ENCODE data around the gene PC.
A peak's percentile ranks its signal among the peaks of the same experiment; 100 is the strongest.

Gene PC

GRCh38 chr11:66909181-66909580 is 49.0 kb downstream of the PC start:
- DNase-seq (ENCODE audit: low spot score): peak; percentile 36

DNA sequence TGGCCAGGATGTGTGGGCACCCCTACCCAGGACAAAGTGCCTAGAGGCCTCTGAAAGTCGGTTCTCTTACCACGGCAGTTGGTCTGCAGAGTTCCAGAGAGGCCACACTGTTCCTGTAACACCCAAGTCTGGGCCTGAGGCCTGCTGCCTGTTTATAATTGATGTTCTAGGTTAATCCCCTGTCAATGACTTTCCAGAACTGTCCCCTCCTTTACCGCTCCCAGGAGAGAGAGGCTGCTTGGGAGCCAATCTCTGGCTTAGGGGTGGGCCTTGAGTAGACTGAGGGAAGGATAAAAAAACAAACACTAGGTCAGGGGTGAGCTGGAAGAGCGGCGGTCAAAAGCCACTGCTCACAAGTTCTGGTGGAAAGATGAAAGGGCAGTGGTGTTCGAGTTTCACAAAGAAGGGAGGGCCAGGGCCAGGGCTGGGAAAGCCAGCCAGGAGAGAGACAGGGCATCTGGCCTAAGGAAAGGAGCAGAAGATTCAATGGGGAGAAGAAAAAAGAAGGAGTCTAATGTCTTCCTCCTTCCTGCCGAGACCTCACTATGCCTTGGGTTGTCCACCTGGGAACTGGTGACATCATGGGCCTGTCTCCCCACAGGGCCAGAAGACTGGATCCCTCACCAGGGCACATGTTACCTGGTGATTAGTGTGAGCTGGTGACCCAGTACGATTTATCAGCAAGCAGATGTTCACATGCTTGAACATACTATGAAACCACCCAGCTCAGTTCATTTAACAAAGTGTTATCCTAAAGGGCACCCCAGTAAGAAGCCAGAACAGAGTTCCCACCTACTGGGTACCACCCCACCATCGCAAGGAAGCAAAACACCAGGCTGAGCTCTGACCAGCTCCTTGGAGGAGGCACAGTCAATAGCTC is 50.2 kb downstream of the PC start:
- peak; percentile 78 for DNase-seq (ENCODE audit: low spot score)

GRCh38 chr11:66906061-66906733 is 52.0 kb downstream of the PC start:
- DNase-seq (ENCODE audit: low spot score): no peak

DNA sequence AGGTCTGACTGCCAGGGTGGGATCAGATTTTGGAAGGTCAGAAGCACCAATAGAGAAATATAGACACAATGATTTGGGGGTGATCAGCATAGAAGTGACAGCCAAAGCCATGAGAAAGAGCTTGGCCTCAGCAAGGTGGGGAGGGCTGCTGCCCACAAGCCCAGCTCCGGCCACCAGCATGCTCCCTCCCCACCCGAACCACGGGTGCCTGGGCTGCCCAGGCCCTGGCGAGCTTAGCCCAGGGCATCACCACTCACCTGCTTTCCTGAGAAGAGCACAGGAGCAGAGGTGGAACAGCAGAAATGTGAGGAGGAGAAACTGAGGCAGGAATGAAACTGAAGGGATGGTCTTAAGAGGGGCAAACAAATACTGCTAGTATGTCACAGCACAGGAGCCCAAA is 52.6 kb downstream of the PC start:
- DNase-seq (ENCODE audit: low spot score): no peak

GRCh38 chr11:66904981-66905521 is 53.1 kb downstream of the PC start:
- no peak for DNase-seq (ENCODE audit: low spot score)

DNA sequence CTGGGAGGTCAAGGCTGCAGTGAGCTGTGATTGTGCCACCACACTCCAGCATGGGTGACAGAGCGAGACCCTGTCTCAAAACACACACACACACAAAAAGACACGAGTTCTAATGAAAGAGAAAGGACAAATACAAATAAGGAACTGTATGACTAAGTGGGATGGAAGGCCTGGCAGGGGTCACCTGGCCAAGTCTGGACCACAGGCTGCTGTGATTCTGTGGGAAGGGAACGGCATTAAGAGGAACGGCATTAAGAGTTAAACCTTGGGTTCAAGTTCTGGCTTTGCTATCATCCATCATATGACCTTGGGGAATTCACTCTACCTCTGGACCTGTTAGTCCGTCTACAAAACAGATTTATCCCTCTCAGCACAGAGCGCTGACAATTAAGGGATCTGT is 53.6 kb downstream of the PC start:
- no peak for DNase-seq (ENCODE audit: low spot score)

- no peak for DNase-seq (ENCODE audit: low spot score)
Observed at GRCh38 chr11:66904055-66904454, 54.1 kb downstream of the PC start.

GRCh38 chr11:66902486-66903177 is 55.6 kb downstream of the PC start:
- no peak for DNase-seq (ENCODE audit: low spot score)

DNA sequence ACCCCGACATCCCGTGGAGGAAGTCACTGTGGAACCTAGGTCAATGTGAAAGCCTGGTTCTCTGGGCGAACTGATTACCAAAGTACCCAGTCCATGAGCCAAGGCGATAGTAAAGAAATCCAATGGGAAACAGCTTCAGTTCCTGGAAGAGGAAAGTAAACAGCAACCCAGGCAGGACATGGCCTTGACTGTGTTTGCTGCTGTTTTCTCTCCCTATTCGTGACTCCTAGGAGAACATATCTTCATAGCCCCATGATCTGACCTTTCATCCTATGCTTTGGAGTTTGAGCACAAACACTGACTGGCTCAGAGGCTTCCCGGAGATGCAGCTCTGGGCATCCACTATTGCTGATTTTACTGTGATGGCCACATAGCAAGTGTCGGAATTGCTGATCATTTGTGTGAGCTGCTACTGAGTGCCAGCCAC is 56.2 kb downstream of the PC start:
- no peak for DNase-seq (ENCODE audit: low spot score)

DNA sequence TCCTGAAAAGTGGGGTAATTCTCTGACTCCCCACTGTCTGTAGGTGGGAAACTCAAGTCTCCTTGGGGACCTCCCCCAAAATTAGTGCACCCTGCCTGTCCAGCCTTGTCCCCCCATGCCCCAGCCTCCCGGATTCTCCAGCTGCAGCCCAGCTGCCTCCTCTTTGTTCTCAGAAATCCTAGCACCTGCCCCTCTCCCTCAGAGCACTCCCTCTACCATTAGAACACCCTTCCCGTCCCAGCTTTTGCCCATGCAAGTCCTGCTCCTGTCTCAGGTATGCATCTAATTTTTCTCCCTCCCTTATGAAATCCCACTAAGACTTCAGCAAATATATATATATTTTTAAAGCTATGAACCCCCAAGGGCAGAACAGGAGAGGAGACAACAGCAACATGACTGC is 64.0 kb downstream of the PC start:
- DNase-seq (ENCODE audit: low spot score): no peak

DNA sequence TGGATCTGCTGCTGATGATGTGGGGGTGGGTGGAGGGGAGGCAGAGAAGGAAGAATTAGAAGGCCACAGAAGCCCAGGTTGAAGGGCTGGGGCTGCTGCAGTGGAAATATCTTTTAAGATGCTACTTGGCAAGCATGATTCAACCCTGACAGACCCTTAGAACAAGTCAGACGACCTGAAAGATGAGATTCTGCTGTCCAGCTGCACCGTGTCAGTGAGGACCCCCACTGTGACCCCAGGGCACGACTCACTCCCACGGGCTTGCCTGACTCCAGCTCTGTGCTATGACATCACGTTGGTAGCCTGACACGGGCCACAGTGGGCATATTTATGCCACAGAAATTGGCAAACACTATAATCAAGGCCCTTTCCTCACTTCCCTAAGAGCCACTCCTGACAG is 65.3 kb downstream of the PC start:
- DNase-seq (ENCODE audit: low spot score): no peak

GRCh38 chr11:66891851-66892660 is 66.1 kb downstream of the PC start:
- DNase-seq (ENCODE audit: low spot score): peak; percentile 95

DNA sequence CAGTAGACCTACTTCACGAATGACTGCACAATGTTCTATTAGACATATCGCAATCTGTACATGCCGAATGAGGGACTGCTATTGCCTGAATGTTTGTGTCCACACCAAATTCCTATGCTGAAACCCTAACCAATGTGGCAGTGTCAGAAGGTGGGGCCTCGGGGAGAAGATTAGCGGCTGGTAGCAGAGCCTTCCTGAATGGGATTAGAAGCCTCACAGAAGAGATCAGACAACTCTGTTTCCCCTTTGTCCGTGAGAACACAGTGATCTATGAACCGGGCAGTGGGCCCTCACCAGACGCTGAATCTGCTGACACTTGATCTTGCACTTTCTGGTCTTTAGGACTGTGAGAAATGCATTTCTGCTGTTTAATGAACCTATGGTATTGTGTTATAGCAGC is 68.2 kb downstream of the PC start:
- no peak for DNase-seq (ENCODE audit: low spot score)

- DNase-seq (ENCODE audit: low spot score): no peak
Observed at GRCh38 chr11:66888282-66888681, 69.9 kb downstream of the PC start.

- DNase-seq (ENCODE audit: low spot score): no peak
Observed at GRCh38 chr11:66887526-66887925, 70.7 kb downstream of the PC start.

DNA sequence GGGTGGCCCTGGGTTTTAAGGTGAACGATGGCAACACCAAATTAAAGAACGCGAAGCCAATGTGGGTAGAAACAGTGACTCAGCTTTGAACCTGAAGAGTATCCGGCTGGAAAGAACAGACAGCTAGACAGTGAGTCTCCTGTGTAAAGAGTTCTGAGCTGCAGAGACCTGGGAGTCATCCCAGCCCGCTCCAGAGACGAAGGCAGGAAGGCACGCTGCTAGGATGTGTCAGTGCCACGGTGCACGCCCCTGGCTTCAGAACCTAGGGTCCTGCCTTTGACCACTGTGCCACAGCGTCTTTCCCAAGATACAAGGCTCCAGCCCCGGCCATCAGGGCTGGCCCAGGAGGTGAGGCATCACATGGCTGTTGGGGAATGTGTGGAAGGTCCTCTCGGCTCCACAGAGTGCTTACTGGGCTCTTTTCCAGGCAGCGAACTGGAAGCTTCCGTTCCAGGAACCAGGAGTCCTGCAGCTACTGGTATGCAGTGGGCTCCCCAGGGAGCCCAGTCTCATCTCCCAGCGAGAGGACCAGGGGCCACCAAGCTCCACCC is 71.4 kb downstream of the PC start:
- no peak for DNase-seq (ENCODE audit: low spot score)

DNA sequence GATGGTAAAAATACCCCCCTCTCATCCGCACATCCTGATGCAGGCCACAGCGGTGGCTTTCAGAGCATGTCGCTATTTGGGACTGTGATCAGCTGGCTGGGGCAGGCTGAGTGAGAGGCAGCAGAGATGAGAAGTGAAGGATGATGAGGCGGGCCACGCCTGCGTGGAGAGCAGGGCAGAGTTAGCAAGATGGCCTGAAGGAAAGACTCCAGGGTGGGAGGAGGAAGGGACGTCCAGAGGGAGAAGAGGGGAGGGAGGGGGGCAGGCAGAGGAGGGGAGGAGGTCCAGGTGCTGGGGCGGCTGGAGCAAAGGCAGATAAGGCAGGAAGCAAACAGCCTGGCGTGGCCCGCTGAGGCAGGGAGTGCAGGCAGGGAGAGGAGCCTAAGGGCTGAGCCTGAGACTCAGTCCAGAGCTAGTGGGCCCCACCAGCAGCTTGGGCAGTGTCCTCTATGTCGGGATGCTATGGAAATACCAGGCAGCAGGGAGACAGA is 72.2 kb downstream of the PC start:
- peak; percentile 43 for DNase-seq (ENCODE audit: low spot score)

GRCh38 chr11:66885469-66885868 is 72.7 kb downstream of the PC start:
- DNase-seq (ENCODE audit: low spot score): no peak

DNA sequence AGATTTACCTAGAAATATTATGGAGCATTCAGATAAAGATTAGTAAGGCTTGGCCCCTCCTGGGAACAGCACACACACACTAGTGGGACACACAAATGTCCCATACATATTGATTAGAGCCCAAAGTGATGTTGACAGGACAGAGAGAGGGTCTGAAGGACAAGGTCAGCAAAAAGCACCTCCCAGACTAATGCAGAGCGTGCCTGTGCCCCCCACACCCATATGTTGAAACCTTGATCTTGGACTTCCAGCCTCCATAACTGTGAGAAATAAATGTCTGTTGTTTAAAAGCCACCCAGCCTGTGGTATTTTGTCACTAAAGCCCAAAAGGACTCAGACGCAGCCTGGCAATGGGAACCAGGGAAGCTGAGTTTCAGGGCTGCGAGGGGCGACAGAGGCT is 73.7 kb downstream of the PC start:
- no peak for DNase-seq (ENCODE audit: low spot score)

GRCh38 chr11:66883016-66883965 is 74.9 kb downstream of the PC start:
- DNase-seq (ENCODE audit: low spot score): peak; percentile 65
